Activated CD4-positive, alpha-beta T cell treated with anti-CD3 and anti-CD28 coated beads for 36 hours (primary cell): Measurements from ENCODE around the gene ERP44. TPM values are rescaled to one million over a fixed set of nuclear protein-coding genes. Genes with fewer than 3 reads are reported as not detected.

Experiments used
- ATAC-seq: fragments of 200-7000 bp; cut with Tn5 transposase; one replicate; pipeline ENCODE4 v1.10.0; 2021; ENCODE audit warnings: mild to moderate bottlenecking, moderate library complexity
- CTCF ChIA-PET: fragments of 350-600 bp; sonication (Branson Sonifier 250); formaldehyde crosslinking; loops from one replicate; lab custom pipeline; 2021; ENCODE audit warnings: antibody characterized with exemption; lab: Charles Lee
- POLR2A ChIA-PET: fragments of 350-600 bp; sonication (Branson Sonifier 250); formaldehyde crosslinking; loops from one replicate; lab custom pipeline; 2021; ENCODE audit warnings: antibody characterized with exemption, inconsistent platforms; lab: Charles Lee
- DNase-seq: peaks from one replicate; pipeline ENCODE4 v3.0.0-alpha.2; 2020
- H3K27ac Mint-ChIP-seq: one replicate; pipeline ENCODE4 v1.8.0; 2021; ENCODE audit warnings: mixed read lengths
- H3K27me3 Mint-ChIP-seq: one replicate; pipeline ENCODE4 v1.8.0; 2021; ENCODE audit warnings: mixed read lengths
- H3K36me3 Mint-ChIP-seq: one replicate; pipeline ENCODE4 v1.8.0; 2021; ENCODE audit warnings: low read depth, mixed read lengths
- H3K4me1 Mint-ChIP-seq: one replicate; pipeline ENCODE4 v1.8.0; 2021; ENCODE audit warnings: mixed read lengths
- H3K4me3 Mint-ChIP-seq: one replicate; pipeline ENCODE4 v1.8.0; 2021; ENCODE audit warnings: mild to moderate bottlenecking, moderate library complexity, mixed read lengths
- H3K9me3 Mint-ChIP-seq: one replicate; pipeline ENCODE4 v1.8.0; 2021; ENCODE audit warnings: low read depth, mixed read lengths
- intact Hi-C, 2 experiments: fragments of 100-400 bp; cut with DNase I in 1 of 2; cut with micrococcal nuclease in 1 of 2; formaldehyde crosslinking; loops; one replicate each; pipeline versions ENCODE4 v1.14.2 to v1.15.1; 2022 to 2024; cut with DNase I, micrococcal nuclease
- total RNA-seq, 2 experiments: library from RNA; stranded (reverse); gene quantifications; one replicate each; pipeline ENCODE4 v1.2.3, GENCODE V29; 2021

ERP44 gene
- total RNA-seq, 2 experiments from 2014 or later, result 12.0 to 12.4 TPM

- intact Hi-C loops, result loop anchor here (1.0 to 2.0 kb wide), 4 partner anchors 131 to 769 kb away; partner anchors contain the start of gene NR4A3 (in 1 of the 2)
- no peak overlapping the region for H3K27ac Mint-ChIP-seq
- H3K27me3 Mint-ChIP-seq, result no peaks in the 10 kb centered on the region
- no peaks in the 10 kb centered on the region for H3K9me3 Mint-ChIP-seq
- no peak for ATAC-seq
- CTCF ChIA-PET, result interaction anchor here (2.3 kb wide), 1 partner anchor 129 kb away, joined by 13 read pairs; no protein-coding TSS in a partner anchor
- no peak for DNase-seq
- POLR2A ChIA-PET, result interaction anchor here (0.7 kb wide), 1 partner anchor 12 kb away, joined by 3 read pairs; no protein-coding TSS in a partner anchor
- peaks cover 28% of the 10 kb centered on the region for H3K4me1 Mint-ChIP-seq
- peaks cover 40% of the 10 kb centered on the region for H3K36me3 Mint-ChIP-seq
- no peak overlapping the region for H3K4me3 Mint-ChIP-seq
Observed at GRCh38 chr9:99953861-99954507, 144.8 kb downstream of the ERP44 start.

- intact Hi-C loops, result no loop called here
- DNase-seq, result no peak
- no peak for ATAC-seq
- Mint-ChIP-seq H3K4me3 (no peak overlapping the region), H3K36me3 (peaks cover 27% of the 10 kb centered on the region), H3K27me3 (no peaks in the 10 kb centered on the region), H3K27ac (no peak overlapping the region), H3K9me3 (no peaks in the 10 kb centered on the region), H3K4me1 (peaks cover 19% of the 10 kb centered on the region)
- ChIA-PET POLR2A (no interaction called here), CTCF (interaction anchor here (0.6 to 0.7 kb wide), 2 partner anchors 124 to 472 kb away, joined by 3 read pairs; no protein-coding TSS in a partner anchor)
Observed at GRCh38 chr9:99948896-99949295, 149.9 kb downstream of the ERP44 start.

GRCh38 chr9:99948482-99948881 is 150.3 kb downstream of the ERP44 start:
- ChIA-PET CTCF (interaction anchor here (0.6 to 1.4 kb wide), 4 partner anchors 11 to 471 kb away, joined by 3 to 5 read pairs (median 4); no protein-coding TSS in a partner anchor), POLR2A (interaction anchor here (0.7 kb wide), 1 partner anchor 89 kb away, joined by 7 read pairs; no protein-coding TSS in a partner anchor)
- H3K36me3 Mint-ChIP-seq, result peaks cover 29% of the 10 kb centered on the region
- H3K27ac Mint-ChIP-seq, result no peak overlapping the region
- DNase-seq (no peak), ATAC-seq (no peak)
- no peak overlapping the region for H3K4me3 Mint-ChIP-seq
- no peaks in the 10 kb centered on the region for H3K27me3 Mint-ChIP-seq
- intact Hi-C loops, result no loop called here
- H3K9me3 Mint-ChIP-seq, result no peaks in the 10 kb centered on the region
- peaks cover 16% of the 10 kb centered on the region for H3K4me1 Mint-ChIP-seq

- CTCF ChIA-PET, result interaction anchor here (0.6 to 1.4 kb wide), 8 partner anchors 10 to 279 kb away, joined by 3 to 5 read pairs (median 4); no protein-coding TSS in a partner anchor
Observed at GRCh38 chr9:99947395-99947794, 151.4 kb downstream of the ERP44 start.

GRCh38 chr9:99936947-99937587 is 161.7 kb downstream of the ERP44 start:
- H3K9me3 Mint-ChIP-seq, result peaks cover 14% of the 10 kb centered on the region
- POLR2A ChIA-PET, result no interaction called here
- peaks cover 33% of the 10 kb centered on the region for H3K36me3 Mint-ChIP-seq
- CTCF ChIA-PET, result interaction anchor here (1.4 kb wide), 1 partner anchor 11 kb away, joined by 5 read pairs; no protein-coding TSS in a partner anchor
- H3K4me1 Mint-ChIP-seq, result peaks cover 11% of the 10 kb centered on the region
- H3K27me3 Mint-ChIP-seq, result no peaks in the 10 kb centered on the region
- H3K4me3 Mint-ChIP-seq, result no peak overlapping the region
- no peak for ATAC-seq
- intact Hi-C loops, result no loop called here
- no peak overlapping the region for H3K27ac Mint-ChIP-seq
- DNase-seq, result no peak

More at GRCh38 chr9:99947395-99947794, 151.4 kb downstream of the ERP44 start:
- Mint-ChIP-seq H3K4me1 (peaks cover 13% of the 10 kb centered on the region), H3K36me3 (peaks cover 30% of the 10 kb centered on the region), H3K4me3 (no peak overlapping the region), H3K9me3 (no peaks in the 10 kb centered on the region), H3K27me3 (no peaks in the 10 kb centered on the region), H3K27ac (no peak overlapping the region)
- DNase-seq (no peak), ATAC-seq (no peak)
- POLR2A ChIA-PET, result no interaction called here
- intact Hi-C loops, result no loop called here

GRCh38 chr9:99931155-99931840 is 167.5 kb downstream of the ERP44 start:
- Mint-ChIP-seq H3K27me3 (no peaks in the 10 kb centered on the region), H3K36me3 (peaks cover 30% of the 10 kb centered on the region), H3K27ac (no peak overlapping the region), H3K4me3 (no peak overlapping the region), H3K9me3 (peaks cover 5% of the 10 kb centered on the region), H3K4me1 (peaks cover 18% of the 10 kb centered on the region)
- ChIA-PET CTCF (interaction anchor here (0.8 to 2.2 kb wide), 4 partner anchors 11 to 158 kb away, joined by 3 to 8 read pairs (median 4); no protein-coding TSS in a partner anchor), POLR2A (no interaction called here)
- intact Hi-C loops, result no loop called here
- ATAC-seq (no peak), DNase-seq (no peak)

- POLR2A ChIA-PET, result no interaction called here
- no peak overlapping the region for H3K27ac Mint-ChIP-seq
Observed at GRCh38 chr9:99929652-99930051, 169.1 kb downstream of the ERP44 start.

More at GRCh38 chr9:99929652-99930051, 169.1 kb downstream of the ERP44 start:
- CTCF ChIA-PET, result interaction anchor here (0.6 kb wide), 1 partner anchor 322 kb away, joined by 3 read pairs; no protein-coding TSS in a partner anchor
- Mint-ChIP-seq H3K4me1 (peaks cover 13% of the 10 kb centered on the region), H3K36me3 (peaks cover 39% of the 10 kb centered on the region), H3K9me3 (peaks cover 7% of the 10 kb centered on the region), H3K4me3 (no peak overlapping the region), H3K27me3 (no peaks in the 10 kb centered on the region)
- intact Hi-C loops, result no loop called here
- no peak for ATAC-seq
- no peak for DNase-seq

Other genes with a start within 250 kb of the ERP44 start
- 10 to 100 TPM; 32.8 to 35.2 TPM for gene STX17, start 192.3 kb downstream of the ERP44 start, total RNA-seq
- 10 to 100 TPM; 14.1 to 19.3 TPM for gene INVS, start 243 bp upstream of the ERP44 start, total RNA-seq